Measurements from ENCODE around the gene OR52N4. TPM values are rescaled to one million over a fixed set of nuclear protein-coding genes. Genes with fewer than 3 reads are reported as not detected.

Gene OR52N4
- total RNA-seq, 2 donors from 2014 or later: not detected

GRCh38 chr11:5736396-5736795 lies 17.6 kb upstream of the OR52N4 start, which contains the start of gene OR56B1:
TSS of gene OR56B1 (plus strand) at chr11:5736448. CDS start at chr11:5736517, 69 bp downstream.
- Mint-ChIP-seq H3K4me1 (no peaks in the 10 kb centered on the region), H3K9me3 (no peaks in the 10 kb centered on the region), H3K36me3 (ENCODE audit: low read depth) (no peaks in the 10 kb centered on the region), H3K27me3 (ENCODE audit: insufficient read depth) (peaks cover 3% of the 10 kb centered on the region), H3K27ac (no peak within 1 kb of the TSS), H3K4me3 (no peak within 1 kb of the TSS)
- H3K4me3 ChIP-seq (ENCODE audit: low read length): no peak within 1 kb of the TSS
- DNase-seq: no peak
- H3K27ac ChIP-seq (ENCODE audit: low read depth, low read length): no peak within 1 kb of the TSS
- no peaks in the 10 kb centered on the region for H3K27me3 ChIP-seq (ENCODE audit: control insufficient read depth, insufficient read depth, low read length, poor library complexity, severe bottlenecking)
- no peak within 1 kb of the TSS for H3K9ac ChIP-seq (ENCODE audit: extremely low read depth, low read length, poor library complexity, severe bottlenecking)
- 83 to 86% methylated on average over 1 of the region's 1 CpG for WGBS, 2 experiments (ENCODE audit: insufficient coverage in 1 of 2, insufficient read length in 1 of 2)
- no peaks in the 10 kb centered on the region for H3K9me3 ChIP-seq (ENCODE audit: control insufficient read depth, low read length)
- no peaks in the 10 kb centered on the region for H3K36me3 ChIP-seq (ENCODE audit: control insufficient read depth, insufficient read depth, low read length)
- no peaks in the 10 kb centered on the region for H3K4me1 ChIP-seq (ENCODE audit: control insufficient read depth, insufficient read depth, low read length)
- no peak for TF ChIP-seq CTCF (conservative IDR thresholded peaks at IDR 0.05)

- no peak overlapping the region for H3K27ac Mint-ChIP-seq
- no peaks in the 10 kb centered on the region for H3K36me3 ChIP-seq (ENCODE audit: control insufficient read depth, insufficient read depth, low read length)
- DNase-seq: no peak
- no peak for TF ChIP-seq CTCF (conservative IDR thresholded peaks at IDR 0.05)
- no peaks in the 10 kb centered on the region for H3K4me1 Mint-ChIP-seq
- H3K9me3 ChIP-seq (ENCODE audit: control insufficient read depth, low read length): no peaks in the 10 kb centered on the region
- no peaks in the 10 kb centered on the region for H3K27me3 ChIP-seq (ENCODE audit: control insufficient read depth, insufficient read depth, low read length, poor library complexity, severe bottlenecking)
- no peaks in the 10 kb centered on the region for H3K36me3 Mint-ChIP-seq (ENCODE audit: low read depth)
- peaks cover 3% of the 10 kb centered on the region for H3K27me3 Mint-ChIP-seq (ENCODE audit: insufficient read depth)
- no peak overlapping the region for H3K4me3 Mint-ChIP-seq
- H3K4me1 ChIP-seq (ENCODE audit: control insufficient read depth, insufficient read depth, low read length): no peaks in the 10 kb centered on the region
- H3K9me3 Mint-ChIP-seq: no peaks in the 10 kb centered on the region
- H3K27ac ChIP-seq (ENCODE audit: low read depth, low read length): no peak overlapping the region
- no peak overlapping the region for H3K9ac ChIP-seq (ENCODE audit: extremely low read depth, low read length, poor library complexity, severe bottlenecking)
- no peak overlapping the region for H3K4me3 ChIP-seq (ENCODE audit: low read length)
These were observed 17.0 kb upstream of the OR52N4 start for GRCh38 chr11:5737091-5737490.

GRCh38 chr11:5737670-5738392 lies 16.2 kb upstream of the OR52N4 start:
- Histone ChIP-seq H3K9me3 (ENCODE audit: control insufficient read depth, low read length) (no peaks in the 10 kb centered on the region), H3K27me3 (ENCODE audit: control insufficient read depth, insufficient read depth, low read length, poor library complexity, severe bottlenecking) (no peaks in the 10 kb centered on the region), H3K36me3 (ENCODE audit: control insufficient read depth, insufficient read depth, low read length) (no peaks in the 10 kb centered on the region), H3K4me1 (ENCODE audit: control insufficient read depth, insufficient read depth, low read length) (no peaks in the 10 kb centered on the region), H3K9ac (ENCODE audit: extremely low read depth, low read length, poor library complexity, severe bottlenecking) (no peak overlapping the region), H3K27ac (ENCODE audit: low read depth, low read length) (peak overlapping the region; percentile 6), H3K4me3 (ENCODE audit: low read length) (no peak overlapping the region)
- Mint-ChIP-seq H3K9me3 (no peaks in the 10 kb centered on the region), H3K27ac (no peak overlapping the region), H3K4me1 (no peaks in the 10 kb centered on the region), H3K4me3 (no peak overlapping the region), H3K36me3 (ENCODE audit: low read depth) (no peaks in the 10 kb centered on the region), H3K27me3 (ENCODE audit: insufficient read depth) (peaks cover 3% of the 10 kb centered on the region)
- no peak for TF ChIP-seq CTCF (conservative IDR thresholded peaks at IDR 0.05)
- DNase-seq: no peak
- 89 to 95% methylated on average over 6 of the region's 6 CpGs for WGBS, 2 experiments (ENCODE audit: insufficient coverage in 1 of 2, insufficient read length in 1 of 2)
